ENCODE results near the gene PLXNB1.

GRCh38 chr3:48353987-48354386 is 75.9 kb downstream of the PLXNB1 start:
- TF ChIP-seq CTCF (conservative IDR thresholded peaks at IDR 0.05) (no peak), EZH2 (IDR thresholded peaks at IDR 0.05; ENCODE audit: low read depth) (no peak)

Measured in PC-9 (cell line).